Measurements from ENCODE around the gene OLA1. TPM values are rescaled to one million over a fixed set of nuclear protein-coding genes. Genes with fewer than 3 reads are reported as not detected.

The OLA1 gene
- total RNA-seq, 1 donor from 2014 or later: 79.4 TPM

DNA sequence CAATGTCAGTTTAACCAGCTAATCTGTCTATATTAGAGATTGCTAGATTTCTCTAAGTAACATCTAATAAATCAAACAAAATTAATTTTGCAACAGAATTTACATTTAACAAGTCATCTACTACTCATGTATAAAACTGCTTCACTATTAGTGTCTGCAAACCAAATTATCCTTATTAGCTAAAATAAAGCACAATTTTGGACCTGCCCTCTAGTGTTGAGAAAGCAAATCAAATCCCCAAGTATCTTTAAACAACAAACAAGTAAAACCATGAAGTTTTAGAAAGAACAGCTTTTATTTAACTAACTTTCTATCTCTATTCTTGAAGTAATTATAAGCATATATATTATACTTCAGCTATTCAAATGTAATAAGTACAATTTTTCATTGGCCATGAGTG is 170.1 kb downstream of the OLA1 start:
- H3K27me3 Mint-ChIP-seq (ENCODE audit: unreplicated experiment): no peaks in the 10 kb centered on the region
- DNase-seq (ENCODE audit: extremely low spot score, unreplicated experiment): no peak
- H3K4me1 Mint-ChIP-seq (ENCODE audit: unreplicated experiment): no peaks in the 10 kb centered on the region
- TF ChIP-seq CTCF (IDR thresholded peaks at IDR 0.05): peak; percentile 60
- H3K36me3 Mint-ChIP-seq (ENCODE audit: unreplicated experiment): peaks cover 16% of the 10 kb centered on the region
- H3K27ac Mint-ChIP-seq (ENCODE audit: unreplicated experiment): no peak overlapping the region
- no peaks in the 10 kb centered on the region for H3K9me3 Mint-ChIP-seq (ENCODE audit: unreplicated experiment)
- no peak overlapping the region for H3K4me3 Mint-ChIP-seq (ENCODE audit: unreplicated experiment)

DNA sequence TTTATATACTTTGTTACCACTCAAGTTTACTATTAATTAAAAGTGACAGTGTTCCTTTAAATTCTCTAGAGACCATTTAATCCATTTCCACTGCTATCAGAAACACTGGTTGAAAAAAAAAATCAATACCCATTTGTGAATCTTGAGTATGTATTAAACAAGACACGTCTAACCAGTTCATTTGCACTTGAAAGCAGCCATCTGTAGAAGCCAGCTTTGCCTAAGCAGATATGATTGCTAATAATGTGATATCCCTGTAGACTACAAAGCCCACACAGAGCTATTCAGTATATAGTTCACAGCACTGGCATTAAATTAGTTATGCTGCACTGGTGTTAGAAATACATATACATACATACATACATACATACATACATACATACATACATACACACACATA is 171.4 kb downstream of the OLA1 start:
- TF ChIP-seq CTCF (IDR thresholded peaks at IDR 0.05): no peak
- H3K9me3 Mint-ChIP-seq (ENCODE audit: unreplicated experiment): no peaks in the 10 kb centered on the region
- H3K36me3 Mint-ChIP-seq (ENCODE audit: unreplicated experiment): peaks cover 20% of the 10 kb centered on the region
- no peak for DNase-seq (ENCODE audit: extremely low spot score, unreplicated experiment)
- H3K27ac Mint-ChIP-seq (ENCODE audit: unreplicated experiment): no peak overlapping the region
- no peaks in the 10 kb centered on the region for H3K4me1 Mint-ChIP-seq (ENCODE audit: unreplicated experiment)
- no peak overlapping the region for H3K4me3 Mint-ChIP-seq (ENCODE audit: unreplicated experiment)
- H3K27me3 Mint-ChIP-seq (ENCODE audit: unreplicated experiment): no peaks in the 10 kb centered on the region

DNA sequence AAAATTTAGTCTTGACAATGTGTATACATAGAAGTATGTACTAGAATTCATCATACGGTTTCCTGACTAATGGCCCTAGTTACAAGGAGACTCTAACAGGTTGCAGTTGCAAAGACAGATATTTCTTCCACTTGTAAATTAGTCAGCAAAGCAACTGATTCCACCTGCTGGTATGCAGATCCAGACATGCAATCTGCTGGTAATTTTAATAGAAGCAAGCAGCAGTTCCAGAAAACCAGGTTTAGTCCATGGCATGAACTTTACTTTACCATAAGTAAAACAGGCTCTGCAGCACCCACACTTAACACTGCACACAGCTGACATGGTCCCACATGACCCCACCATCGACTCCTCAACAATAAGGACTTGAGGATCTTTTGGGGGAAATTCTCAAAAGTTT is 172.3 kb downstream of the OLA1 start:
- no peak for TF ChIP-seq CTCF (IDR thresholded peaks at IDR 0.05)
- Mint-ChIP-seq H3K36me3 (ENCODE audit: unreplicated experiment) (peaks cover 15% of the 10 kb centered on the region), H3K27ac (ENCODE audit: unreplicated experiment) (no peak overlapping the region), H3K4me3 (ENCODE audit: unreplicated experiment) (no peak overlapping the region), H3K9me3 (ENCODE audit: unreplicated experiment) (no peaks in the 10 kb centered on the region), H3K4me1 (ENCODE audit: unreplicated experiment) (no peaks in the 10 kb centered on the region), H3K27me3 (ENCODE audit: unreplicated experiment) (no peaks in the 10 kb centered on the region)
- no peak for DNase-seq (ENCODE audit: extremely low spot score, unreplicated experiment)

DNA sequence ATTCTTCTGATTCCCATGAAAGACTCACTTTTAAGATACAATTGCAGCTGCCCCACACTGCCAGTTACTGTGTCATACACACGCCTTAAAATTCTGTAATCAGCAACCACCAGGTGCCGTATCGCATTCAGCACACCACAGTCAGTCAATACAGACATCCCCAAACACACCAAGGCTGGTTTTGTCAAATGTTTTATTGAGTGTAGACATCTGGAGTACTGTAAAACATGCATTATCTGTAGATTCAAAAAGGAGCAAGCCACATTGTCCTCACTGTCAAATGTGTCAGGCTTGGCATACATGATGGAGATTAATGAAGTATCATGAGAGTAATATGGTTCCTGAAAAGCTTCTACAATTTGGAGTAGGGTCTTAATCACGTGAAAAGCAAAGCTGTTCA is 173.5 kb downstream of the OLA1 start:
- no peak for TF ChIP-seq CTCF (IDR thresholded peaks at IDR 0.05)
- H3K27ac Mint-ChIP-seq (ENCODE audit: unreplicated experiment): no peak overlapping the region
- no peak for DNase-seq (ENCODE audit: extremely low spot score, unreplicated experiment)
- no peak overlapping the region for H3K4me3 Mint-ChIP-seq (ENCODE audit: unreplicated experiment)
- H3K36me3 Mint-ChIP-seq (ENCODE audit: unreplicated experiment): peaks cover 14% of the 10 kb centered on the region
- no peaks in the 10 kb centered on the region for H3K4me1 Mint-ChIP-seq (ENCODE audit: unreplicated experiment)
- no peaks in the 10 kb centered on the region for H3K9me3 Mint-ChIP-seq (ENCODE audit: unreplicated experiment)
- no peaks in the 10 kb centered on the region for H3K27me3 Mint-ChIP-seq (ENCODE audit: unreplicated experiment)

DNA sequence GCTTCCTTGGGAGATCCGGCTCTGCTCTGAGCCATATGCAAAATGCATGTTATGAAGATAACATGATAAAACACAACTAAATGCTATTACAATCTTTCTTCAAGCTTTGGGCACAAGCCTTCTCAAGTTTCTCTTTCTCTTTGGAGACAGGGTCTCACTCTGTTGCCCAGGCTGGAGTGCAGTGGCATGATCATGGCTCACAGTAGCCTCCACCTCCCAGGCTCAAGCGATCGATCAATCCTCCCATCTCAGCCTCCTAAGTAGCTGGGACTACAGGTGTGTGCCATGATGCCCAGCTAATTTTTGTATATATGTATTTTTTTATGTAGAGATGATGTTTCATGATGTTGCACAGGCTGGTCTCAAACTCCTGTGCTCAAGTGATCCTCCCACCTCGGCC is 175.5 kb downstream of the OLA1 start:
- no peak overlapping the region for H3K4me3 Mint-ChIP-seq (ENCODE audit: unreplicated experiment)
- no peaks in the 10 kb centered on the region for H3K27me3 Mint-ChIP-seq (ENCODE audit: unreplicated experiment)
- H3K27ac Mint-ChIP-seq (ENCODE audit: unreplicated experiment): no peak overlapping the region
- H3K36me3 Mint-ChIP-seq (ENCODE audit: unreplicated experiment): peaks cover 14% of the 10 kb centered on the region
- no peaks in the 10 kb centered on the region for H3K9me3 Mint-ChIP-seq (ENCODE audit: unreplicated experiment)
- no peak for DNase-seq (ENCODE audit: extremely low spot score, unreplicated experiment)
- TF ChIP-seq CTCF (IDR thresholded peaks at IDR 0.05): no peak
- no peaks in the 10 kb centered on the region for H3K4me1 Mint-ChIP-seq (ENCODE audit: unreplicated experiment)

Measured in osteocyte (in vitro differentiated cells).